ENCODE results near the gene SERBP1.

The SERBP1 gene

DNA sequence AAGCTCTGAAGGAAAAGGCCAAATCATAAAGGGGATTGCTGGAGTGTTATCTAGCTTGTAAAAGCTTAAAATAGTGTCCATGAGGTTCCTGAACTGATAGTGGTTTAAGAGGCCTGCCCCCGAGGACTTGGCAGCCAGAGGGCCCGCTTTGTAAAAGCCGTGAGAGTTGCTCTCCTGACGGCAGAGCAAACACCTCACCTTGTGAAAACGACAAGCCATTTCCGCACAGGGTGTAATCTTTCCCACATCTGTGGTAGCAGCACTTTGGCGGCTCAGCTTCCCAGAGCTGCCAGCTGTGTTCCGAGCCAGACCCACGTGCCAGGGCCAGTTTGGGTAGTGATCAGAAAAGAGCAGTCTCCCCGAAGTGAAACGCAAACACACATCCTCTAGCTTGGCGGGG lies 37.0 kb downstream of the SERBP1 start:
- TF ChIP-seq SIN3A (IDR thresholded peaks at IDR 0.05; ENCODE audit: borderline replicate concordance, insufficient read depth, low read length) (no peak), POLR2AphosphoS5 (IDR thresholded peaks at IDR 0.05; ENCODE audit: low read depth, low read length) (no peak), TAF1 (IDR thresholded peaks at IDR 0.05; ENCODE audit: borderline replicate concordance, insufficient read depth, low read length) (no peak), FOXP2 (optimal IDR thresholded peaks at IDR 0.05; ENCODE audit: borderline replicate concordance, extremely low read depth, extremely low read length, insufficient read depth) (no peak)
- TF ChIP-seq, protein P1, sequence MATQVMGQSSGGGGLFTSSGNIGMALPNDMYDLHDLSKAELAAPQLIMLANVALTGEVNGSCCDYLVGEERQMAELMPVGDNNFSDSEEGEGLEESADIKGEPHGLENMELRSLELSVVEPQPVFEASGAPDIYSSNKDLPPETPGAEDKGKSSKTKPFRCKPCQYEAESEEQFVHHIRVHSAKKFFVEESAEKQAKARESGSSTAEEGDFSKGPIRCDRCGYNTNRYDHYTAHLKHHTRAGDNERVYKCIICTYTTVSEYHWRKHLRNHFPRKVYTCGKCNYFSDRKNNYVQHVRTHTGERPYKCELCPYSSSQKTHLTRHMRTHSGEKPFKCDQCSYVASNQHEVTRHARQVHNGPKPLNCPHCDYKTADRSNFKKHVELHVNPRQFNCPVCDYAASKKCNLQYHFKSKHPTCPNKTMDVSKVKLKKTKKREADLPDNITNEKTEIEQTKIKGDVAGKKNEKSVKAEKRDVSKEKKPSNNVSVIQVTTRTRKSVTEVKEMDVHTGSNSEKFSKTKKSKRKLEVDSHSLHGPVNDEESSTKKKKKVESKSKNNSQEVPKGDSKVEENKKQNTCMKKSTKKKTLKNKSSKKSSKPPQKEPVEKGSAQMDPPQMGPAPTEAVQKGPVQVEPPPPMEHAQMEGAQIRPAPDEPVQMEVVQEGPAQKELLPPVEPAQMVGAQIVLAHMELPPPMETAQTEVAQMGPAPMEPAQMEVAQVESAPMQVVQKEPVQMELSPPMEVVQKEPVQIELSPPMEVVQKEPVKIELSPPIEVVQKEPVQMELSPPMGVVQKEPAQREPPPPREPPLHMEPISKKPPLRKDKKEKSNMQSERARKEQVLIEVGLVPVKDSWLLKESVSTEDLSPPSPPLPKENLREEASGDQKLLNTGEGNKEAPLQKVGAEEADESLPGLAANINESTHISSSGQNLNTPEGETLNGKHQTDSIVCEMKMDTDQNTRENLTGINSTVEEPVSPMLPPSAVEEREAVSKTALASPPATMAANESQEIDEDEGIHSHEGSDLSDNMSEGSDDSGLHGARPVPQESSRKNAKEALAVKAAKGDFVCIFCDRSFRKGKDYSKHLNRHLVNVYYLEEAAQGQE (IDR thresholded peaks at IDR 0.05; ENCODE audit: insufficient read depth in 1 of 2, low read depth in 2 of 2, low read length in 2 of 2) = no peak

DNA sequence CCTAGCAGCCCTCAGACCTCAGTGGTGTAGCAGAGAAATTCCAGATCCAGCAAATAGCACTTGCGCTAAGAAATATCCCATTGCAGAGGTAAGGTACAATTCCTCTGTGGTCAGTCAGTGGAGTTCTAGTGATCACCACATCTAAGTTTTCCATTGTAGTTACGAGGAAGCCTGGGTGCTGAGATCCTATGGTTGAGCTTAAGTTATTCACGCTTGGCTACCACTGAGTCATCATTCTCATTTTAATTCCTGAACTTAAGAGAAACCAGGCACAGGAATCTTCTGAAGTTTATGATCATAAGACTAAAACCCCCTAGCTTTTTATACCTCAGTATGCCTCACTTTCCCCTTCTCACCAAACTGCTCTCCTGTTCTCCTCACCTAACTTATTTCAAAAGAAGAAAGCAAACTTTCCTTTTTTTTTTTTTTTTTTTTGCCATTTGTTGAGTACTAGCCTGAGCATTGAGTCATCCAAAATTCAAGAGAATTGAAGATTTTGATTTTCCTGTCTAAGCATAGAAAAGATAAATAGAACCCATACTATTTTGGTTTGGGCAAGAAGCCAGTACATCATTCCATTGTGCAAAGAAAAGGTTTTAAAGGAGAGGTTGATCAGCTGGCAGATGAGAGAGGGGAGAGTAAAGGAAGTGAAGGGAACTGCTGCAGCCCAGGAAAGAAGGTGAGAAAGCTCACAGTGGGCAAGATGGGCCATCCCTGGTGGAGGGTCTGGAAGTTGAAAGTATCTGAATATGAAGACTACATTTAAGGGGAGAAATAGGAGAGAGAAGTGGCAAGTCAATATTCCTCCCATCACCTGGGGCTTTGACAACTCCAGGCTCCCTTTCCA lies 39.9 kb downstream of the SERBP1 start:
- no peak for TF ChIP-seq SIN3A (IDR thresholded peaks at IDR 0.05; ENCODE audit: borderline replicate concordance, insufficient read depth, low read length)
- TF ChIP-seq POLR2AphosphoS5 (IDR thresholded peaks at IDR 0.05; ENCODE audit: low read depth, low read length) = no peak
- TF ChIP-seq, protein P1 (IDR thresholded peaks at IDR 0.05; ENCODE audit: insufficient read depth in 1 of 2, low read depth in 2 of 2, low read length in 2 of 2) = no peak
- TF ChIP-seq TAF1 (IDR thresholded peaks at IDR 0.05; ENCODE audit: borderline replicate concordance, insufficient read depth, low read length) = no peak
- TF ChIP-seq FOXP2 (optimal IDR thresholded peaks at IDR 0.05; ENCODE audit: borderline replicate concordance, extremely low read depth, extremely low read length, insufficient read depth) = no peak

DNA sequence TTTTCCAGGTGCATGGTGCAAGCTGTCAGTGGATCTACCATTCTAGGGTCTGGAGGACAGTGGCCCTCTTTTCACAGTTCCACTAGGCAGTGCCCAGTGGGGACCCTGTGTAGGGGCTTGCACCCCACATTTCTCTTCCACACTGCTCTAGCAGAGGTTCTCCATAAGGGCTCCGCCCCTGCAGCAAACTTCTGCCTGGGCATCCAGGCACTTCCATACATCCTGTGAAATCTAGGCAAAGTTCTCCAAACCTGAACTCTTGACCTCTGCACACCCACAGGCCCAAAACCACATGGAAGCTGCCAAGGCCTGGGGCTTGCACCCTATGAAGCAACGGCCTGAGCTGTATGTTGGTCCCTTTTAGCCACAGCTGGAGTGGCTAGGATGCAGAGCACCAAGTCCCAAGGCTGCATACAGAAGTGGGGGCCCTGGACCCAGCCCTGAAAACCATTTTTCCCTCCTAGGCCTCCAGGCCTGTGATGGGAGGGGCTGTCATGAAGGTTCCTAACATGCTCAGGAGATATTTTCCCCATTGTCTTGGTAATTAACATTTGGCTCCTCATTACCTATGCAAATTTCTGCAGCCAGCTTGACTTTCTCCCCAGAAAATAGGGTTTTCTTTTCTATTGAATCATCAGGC lies 46.1 kb downstream of the SERBP1 start:
- TF ChIP-seq TAF1 (IDR thresholded peaks at IDR 0.05; ENCODE audit: borderline replicate concordance, insufficient read depth, low read length) (no peak), POLR2AphosphoS5 (IDR thresholded peaks at IDR 0.05; ENCODE audit: low read depth, low read length) (no peak), SIN3A (IDR thresholded peaks at IDR 0.05; ENCODE audit: borderline replicate concordance, insufficient read depth, low read length) (no peak), FOXP2 (optimal IDR thresholded peaks at IDR 0.05; ENCODE audit: borderline replicate concordance, extremely low read depth, extremely low read length, insufficient read depth) (no peak)
- TF ChIP-seq, protein P1 (IDR thresholded peaks at IDR 0.05; ENCODE audit: insufficient read depth in 1 of 2, low read depth in 2 of 2, low read length in 2 of 2) = no peak

DNA sequence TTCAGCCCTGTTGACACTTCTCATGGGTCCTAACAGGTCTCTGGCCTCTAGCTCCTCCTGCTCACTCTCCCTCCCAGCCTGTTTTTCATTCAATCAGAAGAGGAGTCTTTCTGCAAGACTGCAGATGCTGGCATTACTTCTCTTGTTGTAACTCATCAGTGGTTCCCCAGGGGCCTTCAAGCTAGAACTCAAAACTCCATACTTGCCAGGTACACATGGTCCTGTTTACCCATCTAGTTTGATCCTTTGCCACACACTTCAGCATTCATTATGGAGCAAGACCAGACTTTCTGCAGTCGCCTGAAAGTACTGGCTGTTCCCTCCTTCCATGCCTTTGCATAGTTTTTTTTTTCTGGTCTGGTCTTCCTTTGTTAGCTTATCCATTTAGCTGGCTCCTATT lies 47.9 kb downstream of the SERBP1 start:
- TF ChIP-seq, protein P1 (IDR thresholded peaks at IDR 0.05; ENCODE audit: insufficient read depth in 1 of 2, low read depth in 2 of 2, low read length in 2 of 2) = no peak
- TF ChIP-seq TAF1 (IDR thresholded peaks at IDR 0.05; ENCODE audit: borderline replicate concordance, insufficient read depth, low read length) = no peak
- TF ChIP-seq POLR2AphosphoS5 (IDR thresholded peaks at IDR 0.05; ENCODE audit: low read depth, low read length) = no peak
- TF ChIP-seq FOXP2 (optimal IDR thresholded peaks at IDR 0.05; ENCODE audit: borderline replicate concordance, extremely low read depth, extremely low read length, insufficient read depth) = no peak
- TF ChIP-seq SIN3A (IDR thresholded peaks at IDR 0.05; ENCODE audit: borderline replicate concordance, insufficient read depth, low read length) = no peak
